GM12878 (cell line): ENCODE data around the gene CSMD2.

Experiments
- FOS ChIP-seq: IDR thresholded peaks from 3 replicates; pipeline ENCODE4 v1.6.1; 2011; ENCODE audit warnings: borderline replicate concordance; ENCODE audit not compliant: insufficient read length; ENCODE audit errors: extremely low read depth
- TAF1 ChIP-seq: IDR thresholded peaks from 2 replicates; pipeline ENCODE4 v1.6.1; 2011; ENCODE audit warnings: mild to moderate bottlenecking, low read depth, low read length, borderline replicate concordance
- ZNF217 ChIP-seq: fragments of 450-650 bp; IDR thresholded peaks from 2 replicates; pipeline ENCODE4 v1.6.1; 2017; ENCODE audit warnings: antibody characterized with exemption, mild to moderate bottlenecking
- TF ChIP-seq, protein P1 (sequence below), 3 experiments: IDR thresholded peaks in 2 of 3; conservative IDR thresholded peaks in 1 of 3; 2 replicates each; pipeline ENCODE4 v1.5.1; 2011; ENCODE audit warnings: low read depth in 3 of 3, low read length in 3 of 3, mild to moderate bottlenecking in 3 of 3, control low read depth in 2 of 3, moderate library complexity in 2 of 3, inconsistent platforms in 1 of 3, mixed read lengths in 1 of 3; ENCODE audit not compliant: control insufficient read depth in 2 of 3, insufficient read depth in 1 of 3; ENCODE audit errors: extremely low read depth in 1 of 3
- TF ChIP-seq, protein P2 (sequence below): IDR thresholded peaks from 2 replicates; pipeline ENCODE4 v1.6.1; 2011; ENCODE audit warnings: mild to moderate bottlenecking, low read depth, low read length, moderate library complexity; ENCODE audit not compliant: insufficient replicate concordance

DNA sequence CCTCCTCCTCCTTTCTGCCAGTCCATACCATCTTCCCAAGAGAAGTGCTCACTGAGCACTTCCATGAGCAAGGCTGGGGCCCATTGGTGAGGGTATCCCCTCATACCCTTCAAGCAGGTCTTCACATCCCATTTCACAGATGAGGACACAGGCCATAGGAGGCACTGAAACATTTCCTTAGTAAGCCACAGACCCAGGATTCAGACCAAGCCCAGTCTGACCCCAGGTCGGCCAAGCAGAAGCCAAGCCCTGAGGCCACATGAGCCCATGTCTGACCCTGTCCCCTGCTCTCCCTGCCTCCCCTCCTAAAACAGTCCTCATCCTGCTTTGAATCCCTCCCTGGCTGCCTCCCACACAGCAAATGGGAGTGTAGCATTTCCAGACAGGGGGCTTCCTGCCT lies 546.4 kb downstream of the CSMD2 start:
- TF ChIP-seq, protein P1, sequence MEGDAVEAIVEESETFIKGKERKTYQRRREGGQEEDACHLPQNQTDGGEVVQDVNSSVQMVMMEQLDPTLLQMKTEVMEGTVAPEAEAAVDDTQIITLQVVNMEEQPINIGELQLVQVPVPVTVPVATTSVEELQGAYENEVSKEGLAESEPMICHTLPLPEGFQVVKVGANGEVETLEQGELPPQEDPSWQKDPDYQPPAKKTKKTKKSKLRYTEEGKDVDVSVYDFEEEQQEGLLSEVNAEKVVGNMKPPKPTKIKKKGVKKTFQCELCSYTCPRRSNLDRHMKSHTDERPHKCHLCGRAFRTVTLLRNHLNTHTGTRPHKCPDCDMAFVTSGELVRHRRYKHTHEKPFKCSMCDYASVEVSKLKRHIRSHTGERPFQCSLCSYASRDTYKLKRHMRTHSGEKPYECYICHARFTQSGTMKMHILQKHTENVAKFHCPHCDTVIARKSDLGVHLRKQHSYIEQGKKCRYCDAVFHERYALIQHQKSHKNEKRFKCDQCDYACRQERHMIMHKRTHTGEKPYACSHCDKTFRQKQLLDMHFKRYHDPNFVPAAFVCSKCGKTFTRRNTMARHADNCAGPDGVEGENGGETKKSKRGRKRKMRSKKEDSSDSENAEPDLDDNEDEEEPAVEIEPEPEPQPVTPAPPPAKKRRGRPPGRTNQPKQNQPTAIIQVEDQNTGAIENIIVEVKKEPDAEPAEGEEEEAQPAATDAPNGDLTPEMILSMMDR (IDR thresholded peaks at IDR 0.05 in 2 of 3, conservative IDR thresholded peaks at IDR 0.05 in 1 of 3; ENCODE audit: control insufficient read depth in 2 of 3, extremely low read depth in 1 of 3, insufficient read depth in 1 of 3, low read depth in 3 of 3, low read length in 3 of 3), result no peak
- TF ChIP-seq, protein P2, sequence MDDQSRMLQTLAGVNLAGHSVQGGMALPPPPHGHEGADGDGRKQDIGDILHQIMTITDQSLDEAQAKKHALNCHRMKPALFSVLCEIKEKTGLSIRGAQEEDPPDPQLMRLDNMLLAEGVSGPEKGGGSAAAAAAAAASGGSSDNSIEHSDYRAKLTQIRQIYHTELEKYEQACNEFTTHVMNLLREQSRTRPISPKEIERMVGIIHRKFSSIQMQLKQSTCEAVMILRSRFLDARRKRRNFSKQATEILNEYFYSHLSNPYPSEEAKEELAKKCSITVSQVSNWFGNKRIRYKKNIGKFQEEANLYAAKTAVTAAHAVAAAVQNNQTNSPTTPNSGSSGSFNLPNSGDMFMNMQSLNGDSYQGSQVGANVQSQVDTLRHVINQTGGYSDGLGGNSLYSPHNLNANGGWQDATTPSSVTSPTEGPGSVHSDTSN, result no peak
- no peak for TF ChIP-seq ZNF217
- no peak for TF ChIP-seq FOS
- TF ChIP-seq TAF1, result no peak
